Measurements from ENCODE around the gene FAIM2. TPM values are rescaled to one million over a fixed set of nuclear protein-coding genes. Genes with fewer than 3 reads are reported as not detected.
A peak's percentile ranks its signal among the peaks of the same experiment; 100 is the strongest.

The FAIM2 gene
- total and polyA plus RNA-seq, 2 experiments from 2014 or later = 0.61 to 2.0 TPM

- TF ChIP-seq, protein P1, sequence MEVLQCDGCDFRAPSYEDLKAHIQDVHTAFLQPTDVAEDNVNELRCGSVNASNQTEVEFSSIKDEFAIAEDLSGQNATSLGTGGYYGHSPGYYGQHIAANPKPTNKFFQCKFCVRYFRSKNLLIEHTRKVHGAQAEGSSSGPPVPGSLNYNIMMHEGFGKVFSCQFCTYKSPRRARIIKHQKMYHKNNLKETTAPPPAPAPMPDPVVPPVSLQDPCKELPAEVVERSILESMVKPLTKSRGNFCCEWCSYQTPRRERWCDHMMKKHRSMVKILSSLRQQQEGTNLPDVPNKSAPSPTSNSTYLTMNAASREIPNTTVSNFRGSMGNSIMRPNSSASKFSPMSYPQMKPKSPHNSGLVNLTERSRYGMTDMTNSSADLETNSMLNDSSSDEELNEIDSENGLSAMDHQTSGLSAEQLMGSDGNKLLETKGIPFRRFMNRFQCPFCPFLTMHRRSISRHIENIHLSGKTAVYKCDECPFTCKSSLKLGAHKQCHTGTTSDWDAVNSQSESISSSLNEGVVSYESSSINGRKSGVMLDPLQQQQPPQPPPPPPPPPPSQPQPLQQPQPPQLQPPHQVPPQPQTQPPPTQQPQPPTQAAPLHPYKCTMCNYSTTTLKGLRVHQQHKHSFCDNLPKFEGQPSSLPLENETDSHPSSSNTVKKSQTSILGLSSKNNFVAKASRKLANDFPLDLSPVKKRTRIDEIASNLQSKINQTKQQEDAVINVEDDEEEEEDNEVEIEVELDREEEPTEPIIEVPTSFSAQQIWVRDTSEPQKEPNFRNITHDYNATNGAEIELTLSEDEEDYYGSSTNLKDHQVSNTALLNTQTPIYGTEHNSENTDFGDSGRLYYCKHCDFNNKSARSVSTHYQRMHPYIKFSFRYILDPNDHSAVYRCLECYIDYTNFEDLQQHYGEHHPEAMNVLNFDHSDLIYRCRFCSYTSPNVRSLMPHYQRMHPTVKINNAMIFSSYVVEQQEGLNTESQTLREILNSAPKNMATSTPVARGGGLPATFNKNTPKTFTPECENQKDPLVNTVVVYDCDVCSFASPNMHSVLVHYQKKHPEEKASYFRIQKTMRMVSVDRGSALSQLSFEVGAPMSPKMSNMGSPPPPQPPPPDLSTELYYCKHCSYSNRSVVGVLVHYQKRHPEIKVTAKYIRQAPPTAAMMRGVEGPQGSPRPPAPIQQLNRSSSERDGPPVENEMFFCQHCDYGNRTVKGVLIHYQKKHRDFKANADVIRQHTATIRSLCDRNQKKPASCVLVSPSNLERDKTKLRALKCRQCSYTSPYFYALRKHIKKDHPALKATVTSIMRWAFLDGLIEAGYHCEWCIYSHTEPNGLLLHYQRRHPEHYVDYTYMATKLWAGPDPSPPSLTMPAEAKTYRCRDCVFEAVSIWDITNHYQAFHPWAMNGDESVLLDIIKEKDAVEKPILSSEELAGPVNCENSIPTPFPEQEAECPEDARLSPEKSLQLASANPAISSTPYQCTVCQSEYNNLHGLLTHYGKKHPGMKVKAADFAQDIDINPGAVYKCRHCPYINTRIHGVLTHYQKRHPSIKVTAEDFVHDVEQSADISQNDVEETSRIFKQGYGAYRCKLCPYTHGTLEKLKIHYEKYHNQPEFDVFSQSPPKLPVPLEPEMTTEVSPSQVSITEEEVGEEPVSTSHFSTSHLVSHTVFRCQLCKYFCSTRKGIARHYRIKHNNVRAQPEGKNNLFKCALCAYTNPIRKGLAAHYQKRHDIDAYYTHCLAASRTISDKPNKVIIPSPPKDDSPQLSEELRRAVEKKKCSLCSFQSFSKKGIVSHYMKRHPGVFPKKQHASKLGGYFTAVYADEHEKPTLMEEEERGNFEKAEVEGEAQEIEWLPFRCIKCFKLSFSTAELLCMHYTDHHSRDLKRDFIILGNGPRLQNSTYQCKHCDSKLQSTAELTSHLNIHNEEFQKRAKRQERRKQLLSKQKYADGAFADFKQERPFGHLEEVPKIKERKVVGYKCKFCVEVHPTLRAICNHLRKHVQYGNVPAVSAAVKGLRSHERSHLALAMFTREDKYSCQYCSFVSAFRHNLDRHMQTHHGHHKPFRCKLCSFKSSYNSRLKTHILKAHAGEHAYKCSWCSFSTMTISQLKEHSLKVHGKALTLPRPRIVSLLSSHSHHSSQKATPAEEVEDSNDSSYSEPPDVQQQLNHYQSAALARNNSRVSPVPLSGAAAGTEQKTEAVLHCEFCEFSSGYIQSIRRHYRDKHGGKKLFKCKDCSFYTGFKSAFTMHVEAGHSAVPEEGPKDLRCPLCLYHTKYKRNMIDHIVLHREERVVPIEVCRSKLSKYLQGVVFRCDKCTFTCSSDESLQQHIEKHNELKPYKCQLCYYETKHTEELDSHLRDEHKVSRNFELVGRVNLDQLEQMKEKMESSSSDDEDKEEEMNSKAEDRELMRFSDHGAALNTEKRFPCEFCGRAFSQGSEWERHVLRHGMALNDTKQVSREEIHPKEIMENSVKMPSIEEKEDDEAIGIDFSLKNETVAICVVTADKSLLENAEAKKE (CRISPR knock-in tag; IDR thresholded peaks at IDR 0.05) = no peak
- no peak for TF ChIP-seq EZH2 (IDR thresholded peaks at IDR 0.05; ENCODE audit: low read depth, unreplicated experiment)
- TF ChIP-seq STAT1 (IDR thresholded peaks at IDR 0.05; ENCODE audit: unreplicated experiment) = no peak
Measured at GRCh38 chr12:49854976-49855375, 48.7 kb downstream of the FAIM2 start (continued).

DNA sequence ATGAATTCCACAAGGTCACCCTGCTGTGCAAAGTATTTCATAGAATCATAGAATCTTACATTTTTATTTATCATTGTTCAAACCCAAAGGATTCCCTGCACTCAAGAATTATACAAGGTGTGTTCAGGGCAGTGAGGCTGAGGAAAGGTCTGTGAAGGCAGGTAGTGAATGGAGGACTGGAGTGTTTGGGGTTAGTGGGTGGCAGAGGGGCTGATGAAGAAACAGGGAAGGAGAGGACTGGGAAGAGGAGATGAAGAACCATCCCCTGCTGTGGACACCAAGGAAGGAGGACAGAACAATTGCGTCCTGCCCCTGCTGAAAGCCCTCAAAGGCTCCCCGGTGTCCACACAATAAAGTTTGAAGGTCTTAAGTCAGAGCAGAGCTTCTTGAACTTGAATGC, 50.0 kb downstream of the FAIM2 start:
- Histone ChIP-seq H3K4me3 (no peak overlapping the region), H3K27ac (ENCODE audit: low read depth) (no peak overlapping the region), H3K79me2 (replicated peaks; ENCODE audit: insufficient read depth) (no peaks in the 10 kb centered on the region), H3F3A (replicated peaks; ENCODE audit: low read depth) (no peaks in the 10 kb centered on the region), H4K20me1 (replicated peaks; ENCODE audit: insufficient read depth) (no peaks in the 10 kb centered on the region), H3K9me2 (ENCODE audit: insufficient read depth) (0 out of 2 replicates have a peak, but pooled peaks cover 4% of the 10 kb centered on the region), H3K4me2 (no peak overlapping the region), H2AFZ (0 out of 2 replicates have a peak overlapping the region, but pooled peaks have one; percentile 10), H3K4me1 (ENCODE audit: insufficient read depth) (no peaks in the 10 kb centered on the region), H3K36me3 (ENCODE audit: insufficient read depth) (no peaks in the 10 kb centered on the region), H3K27me3 (ENCODE audit: insufficient read depth) (no peaks in the 10 kb centered on the region)
- peak; percentile 74 for ATAC-seq
- Mint-ChIP-seq H3K27ac (no peak overlapping the region), H3K4me3 (no peak overlapping the region), H3K36me3 (ENCODE audit: low read depth) (no peaks in the 10 kb centered on the region), H3K27me3 (ENCODE audit: insufficient read depth, low read depth, poor library complexity) (peaks cover 4% of the 10 kb centered on the region), H3K9me3 (peaks cover 5% of the 10 kb centered on the region), H3K4me1 (no peaks in the 10 kb centered on the region)
- DNase-seq (ENCODE audit: low spot score) = no peak
- TF ChIP-seq, protein P2, sequence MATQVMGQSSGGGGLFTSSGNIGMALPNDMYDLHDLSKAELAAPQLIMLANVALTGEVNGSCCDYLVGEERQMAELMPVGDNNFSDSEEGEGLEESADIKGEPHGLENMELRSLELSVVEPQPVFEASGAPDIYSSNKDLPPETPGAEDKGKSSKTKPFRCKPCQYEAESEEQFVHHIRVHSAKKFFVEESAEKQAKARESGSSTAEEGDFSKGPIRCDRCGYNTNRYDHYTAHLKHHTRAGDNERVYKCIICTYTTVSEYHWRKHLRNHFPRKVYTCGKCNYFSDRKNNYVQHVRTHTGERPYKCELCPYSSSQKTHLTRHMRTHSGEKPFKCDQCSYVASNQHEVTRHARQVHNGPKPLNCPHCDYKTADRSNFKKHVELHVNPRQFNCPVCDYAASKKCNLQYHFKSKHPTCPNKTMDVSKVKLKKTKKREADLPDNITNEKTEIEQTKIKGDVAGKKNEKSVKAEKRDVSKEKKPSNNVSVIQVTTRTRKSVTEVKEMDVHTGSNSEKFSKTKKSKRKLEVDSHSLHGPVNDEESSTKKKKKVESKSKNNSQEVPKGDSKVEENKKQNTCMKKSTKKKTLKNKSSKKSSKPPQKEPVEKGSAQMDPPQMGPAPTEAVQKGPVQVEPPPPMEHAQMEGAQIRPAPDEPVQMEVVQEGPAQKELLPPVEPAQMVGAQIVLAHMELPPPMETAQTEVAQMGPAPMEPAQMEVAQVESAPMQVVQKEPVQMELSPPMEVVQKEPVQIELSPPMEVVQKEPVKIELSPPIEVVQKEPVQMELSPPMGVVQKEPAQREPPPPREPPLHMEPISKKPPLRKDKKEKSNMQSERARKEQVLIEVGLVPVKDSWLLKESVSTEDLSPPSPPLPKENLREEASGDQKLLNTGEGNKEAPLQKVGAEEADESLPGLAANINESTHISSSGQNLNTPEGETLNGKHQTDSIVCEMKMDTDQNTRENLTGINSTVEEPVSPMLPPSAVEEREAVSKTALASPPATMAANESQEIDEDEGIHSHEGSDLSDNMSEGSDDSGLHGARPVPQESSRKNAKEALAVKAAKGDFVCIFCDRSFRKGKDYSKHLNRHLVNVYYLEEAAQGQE (IDR thresholded peaks at IDR 0.05; ENCODE audit: unreplicated experiment) = no peak
- no peak for TF ChIP-seq STAT1 (IDR thresholded peaks at IDR 0.05; ENCODE audit: unreplicated experiment)
- TF ChIP-seq, protein P3, sequence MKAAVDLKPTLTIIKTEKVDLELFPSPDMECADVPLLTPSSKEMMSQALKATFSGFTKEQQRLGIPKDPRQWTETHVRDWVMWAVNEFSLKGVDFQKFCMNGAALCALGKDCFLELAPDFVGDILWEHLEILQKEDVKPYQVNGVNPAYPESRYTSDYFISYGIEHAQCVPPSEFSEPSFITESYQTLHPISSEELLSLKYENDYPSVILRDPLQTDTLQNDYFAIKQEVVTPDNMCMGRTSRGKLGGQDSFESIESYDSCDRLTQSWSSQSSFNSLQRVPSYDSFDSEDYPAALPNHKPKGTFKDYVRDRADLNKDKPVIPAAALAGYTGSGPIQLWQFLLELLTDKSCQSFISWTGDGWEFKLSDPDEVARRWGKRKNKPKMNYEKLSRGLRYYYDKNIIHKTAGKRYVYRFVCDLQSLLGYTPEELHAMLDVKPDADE (IDR thresholded peaks at IDR 0.05) = no peak

All from GM23338 (cell line).